Prostate gland (tissue), 2 donors: ENCODE measurements around the gene THEM4.

ENCODE experiments used
- POLR2A ChIP-seq: fragments of 450-650 bp; IDR thresholded peaks from one replicate; pipeline ENCODE4 v1.6.1; 2016; ENCODE audit warnings: antibody characterized with exemption, mild to moderate bottlenecking
- POLR2AphosphoS5 ChIP-seq: sonication (generic); formaldehyde crosslinking; IDR thresholded peaks from one replicate; pipeline ENCODE4 v1.6.1; 2017; ENCODE audit warnings: antibody characterized with exemption
- TF ChIP-seq, protein P1 (sequence below), 4 experiments: fragments of 200-600 bp in 2 of 4; fragments of 450-650 bp in 2 of 4; sonication (generic) in 2 of 4; IDR thresholded peaks; 1 replicate in 3 of 4; 2 replicates in 1 of 4; pipeline ENCODE4 v1.5.1; 2016 to 2019; ENCODE audit warnings: antibody characterized with exemption in 4 of 4, mild to moderate bottlenecking in 2 of 4, moderate library complexity in 2 of 4

DNA sequence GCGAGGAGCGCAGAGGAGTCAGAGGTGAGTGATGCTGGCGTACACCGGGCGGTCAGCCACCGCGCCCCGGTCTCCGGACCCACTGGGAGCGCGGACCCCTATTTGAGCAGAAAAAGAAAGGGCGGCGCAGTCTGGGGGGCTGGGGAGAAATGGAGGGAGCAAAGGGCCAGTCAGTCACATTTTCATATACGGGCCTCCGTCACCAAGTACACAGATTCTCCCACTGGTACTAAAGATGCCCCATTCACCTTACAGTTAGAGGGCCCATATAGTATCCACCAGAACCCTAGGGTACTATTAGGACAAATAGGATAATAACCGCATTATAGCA lies 70.3 kb downstream of the THEM4 start:
- TF ChIP-seq POLR2A (no peak), POLR2AphosphoS5 (no peak)
- TF ChIP-seq, protein P1, sequence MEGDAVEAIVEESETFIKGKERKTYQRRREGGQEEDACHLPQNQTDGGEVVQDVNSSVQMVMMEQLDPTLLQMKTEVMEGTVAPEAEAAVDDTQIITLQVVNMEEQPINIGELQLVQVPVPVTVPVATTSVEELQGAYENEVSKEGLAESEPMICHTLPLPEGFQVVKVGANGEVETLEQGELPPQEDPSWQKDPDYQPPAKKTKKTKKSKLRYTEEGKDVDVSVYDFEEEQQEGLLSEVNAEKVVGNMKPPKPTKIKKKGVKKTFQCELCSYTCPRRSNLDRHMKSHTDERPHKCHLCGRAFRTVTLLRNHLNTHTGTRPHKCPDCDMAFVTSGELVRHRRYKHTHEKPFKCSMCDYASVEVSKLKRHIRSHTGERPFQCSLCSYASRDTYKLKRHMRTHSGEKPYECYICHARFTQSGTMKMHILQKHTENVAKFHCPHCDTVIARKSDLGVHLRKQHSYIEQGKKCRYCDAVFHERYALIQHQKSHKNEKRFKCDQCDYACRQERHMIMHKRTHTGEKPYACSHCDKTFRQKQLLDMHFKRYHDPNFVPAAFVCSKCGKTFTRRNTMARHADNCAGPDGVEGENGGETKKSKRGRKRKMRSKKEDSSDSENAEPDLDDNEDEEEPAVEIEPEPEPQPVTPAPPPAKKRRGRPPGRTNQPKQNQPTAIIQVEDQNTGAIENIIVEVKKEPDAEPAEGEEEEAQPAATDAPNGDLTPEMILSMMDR (IDR thresholded peaks at IDR 0.05), result no peak
